ENCODE results near the gene COPZ1.

Gene COPZ1, protein sequence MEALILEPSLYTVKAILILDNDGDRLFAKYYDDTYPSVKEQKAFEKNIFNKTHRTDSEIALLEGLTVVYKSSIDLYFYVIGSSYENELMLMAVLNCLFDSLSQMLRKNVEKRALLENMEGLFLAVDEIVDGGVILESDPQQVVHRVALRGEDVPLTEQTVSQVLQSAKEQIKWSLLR

DNA sequence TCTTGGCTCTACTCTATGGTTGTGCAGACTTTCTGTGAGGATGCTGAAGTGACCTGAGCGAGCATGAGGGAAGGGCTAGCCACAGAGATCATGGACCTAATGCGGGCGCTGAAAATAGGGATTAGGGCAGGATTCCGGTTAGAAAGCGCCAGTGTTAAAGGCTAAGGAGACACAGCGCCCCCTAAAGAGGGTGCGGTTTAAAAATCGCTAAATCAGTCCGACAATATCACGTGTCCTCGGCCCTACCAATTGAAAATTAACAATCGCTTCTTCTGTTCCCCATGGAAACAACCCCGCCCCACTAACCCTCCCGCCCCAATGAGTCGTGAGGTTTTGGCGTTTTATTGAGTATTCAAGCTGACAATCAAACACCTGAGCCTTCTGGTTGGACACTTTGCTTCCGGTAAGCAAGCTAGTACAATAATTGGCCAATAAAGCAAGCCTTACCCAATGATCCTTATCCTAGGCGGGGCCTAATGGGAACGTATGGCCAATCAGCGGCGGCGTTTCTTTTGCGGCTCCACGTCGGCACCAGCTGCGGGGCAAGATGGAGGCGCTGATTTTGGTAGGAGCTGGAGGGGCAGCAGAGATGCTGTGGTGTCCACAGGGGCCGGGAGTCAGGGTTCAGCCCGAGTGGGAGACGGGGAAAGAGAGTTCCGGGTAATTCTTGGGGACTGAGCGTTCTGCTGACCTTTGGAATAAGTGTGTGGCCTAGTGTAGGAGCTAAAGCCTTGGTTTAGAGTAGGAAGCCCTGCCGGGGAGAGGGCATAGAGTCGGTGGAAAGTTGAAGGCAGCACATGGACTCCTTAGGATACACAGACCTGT, at the start of gene COPZ1:
COPZ1 (plus strand) TSS at position 515 of the 825 bp plus-strand sequence; CDS start at position 548, 33 bp downstream.
- TF ChIP-seq TCF4 (CRISPR knock-in tag; IDR thresholded peaks at IDR 0.05; ENCODE audit: borderline replicate concordance) = peak; percentile 10; the same call in 1 of the 2 replicates
- TF ChIP-seq ARNTL (CRISPR knock-in tag; IDR thresholded peaks at IDR 0.05; ENCODE audit: borderline replicate concordance, low read depth) = no peak
- no peak for TF ChIP-seq ZNF8 (CRISPR knock-in tag; IDR thresholded peaks at IDR 0.05)
- no peak for TF ChIP-seq TOX (CRISPR knock-in tag; IDR thresholded peaks at IDR 0.05; ENCODE audit: borderline replicate concordance)
- TF ChIP-seq, protein P1, sequence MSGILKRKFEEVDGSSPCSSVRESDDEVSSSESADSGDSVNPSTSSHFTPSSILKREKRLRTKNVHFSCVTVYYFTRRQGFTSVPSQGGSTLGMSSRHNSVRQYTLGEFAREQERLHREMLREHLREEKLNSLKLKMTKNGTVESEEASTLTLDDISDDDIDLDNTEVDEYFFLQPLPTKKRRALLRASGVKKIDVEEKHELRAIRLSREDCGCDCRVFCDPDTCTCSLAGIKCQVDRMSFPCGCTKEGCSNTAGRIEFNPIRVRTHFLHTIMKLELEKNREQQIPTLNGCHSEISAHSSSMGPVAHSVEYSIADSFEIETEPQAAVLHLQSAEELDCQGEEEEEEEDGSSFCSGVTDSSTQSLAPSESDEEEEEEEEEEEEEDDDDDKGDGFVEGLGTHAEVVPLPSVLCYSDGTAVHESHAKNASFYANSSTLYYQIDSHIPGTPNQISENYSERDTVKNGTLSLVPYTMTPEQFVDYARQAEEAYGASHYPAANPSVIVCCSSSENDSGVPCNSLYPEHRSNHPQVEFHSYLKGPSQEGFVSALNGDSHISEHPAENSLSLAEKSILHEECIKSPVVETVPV (CRISPR knock-in tag; IDR thresholded peaks at IDR 0.05) = no peak
- TF ChIP-seq PPARA (CRISPR knock-in tag; IDR thresholded peaks at IDR 0.05; ENCODE audit: borderline replicate concordance) = no peak
- no peak for TF ChIP-seq ZFP30 (CRISPR knock-in tag; IDR thresholded peaks at IDR 0.05)
- TF ChIP-seq ZNF565 (CRISPR knock-in tag; conservative IDR thresholded peaks at IDR 0.05; ENCODE audit: low read depth) = no peak

DNA sequence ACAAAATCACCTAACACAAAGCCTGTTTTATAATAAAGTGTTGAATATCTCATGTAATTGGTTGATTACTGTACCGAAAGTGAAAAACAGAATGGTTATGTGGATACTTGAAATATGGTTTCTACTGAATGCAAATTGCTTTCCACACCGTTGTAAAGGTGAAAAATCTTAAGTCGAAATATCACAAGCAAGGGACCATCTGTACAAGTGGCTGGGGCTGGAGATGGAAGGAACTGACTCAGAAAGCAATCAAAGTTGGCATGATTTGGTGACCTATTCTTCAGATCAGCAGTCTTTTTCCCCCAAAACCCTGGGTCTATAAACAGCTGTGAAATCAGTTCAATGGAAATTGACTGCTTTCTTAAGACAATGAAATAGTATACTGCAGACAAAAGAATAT, 48.6 kb upstream of the COPZ1 start:
- no peak for ATAC-seq
- TF ChIP-seq BACH2 (CRISPR knock-in tag; IDR thresholded peaks at IDR 0.05; ENCODE audit: borderline replicate concordance) (no peak), ZC3H10 (CRISPR knock-in tag; IDR thresholded peaks at IDR 0.05) (no peak)

More for the DNA sequence above, at the start of gene COPZ1:
- peak; percentile 99 for ATAC-seq

DNA sequence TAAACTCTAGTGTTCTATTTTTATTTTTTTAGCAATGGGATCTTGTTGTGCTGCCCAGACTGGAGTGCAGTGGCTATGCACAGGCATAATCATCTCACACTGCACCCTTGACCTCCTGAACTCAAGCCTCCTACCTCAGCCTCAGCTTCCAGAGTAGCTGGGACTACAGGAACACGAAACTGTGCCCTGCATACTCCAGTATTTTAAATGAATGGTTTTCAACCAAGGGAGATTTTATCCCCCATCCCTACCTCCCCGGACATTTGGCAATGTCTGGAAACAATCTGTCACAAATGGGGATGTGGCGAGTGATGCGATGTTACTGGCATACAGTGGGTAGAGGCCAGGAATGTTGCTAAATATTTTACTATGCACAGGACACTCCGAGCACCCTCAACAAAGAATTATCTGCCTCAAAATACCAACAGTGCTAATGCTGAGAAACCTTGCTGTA, 47.1 kb upstream of the COPZ1 start:
- TF ChIP-seq, protein P2, sequence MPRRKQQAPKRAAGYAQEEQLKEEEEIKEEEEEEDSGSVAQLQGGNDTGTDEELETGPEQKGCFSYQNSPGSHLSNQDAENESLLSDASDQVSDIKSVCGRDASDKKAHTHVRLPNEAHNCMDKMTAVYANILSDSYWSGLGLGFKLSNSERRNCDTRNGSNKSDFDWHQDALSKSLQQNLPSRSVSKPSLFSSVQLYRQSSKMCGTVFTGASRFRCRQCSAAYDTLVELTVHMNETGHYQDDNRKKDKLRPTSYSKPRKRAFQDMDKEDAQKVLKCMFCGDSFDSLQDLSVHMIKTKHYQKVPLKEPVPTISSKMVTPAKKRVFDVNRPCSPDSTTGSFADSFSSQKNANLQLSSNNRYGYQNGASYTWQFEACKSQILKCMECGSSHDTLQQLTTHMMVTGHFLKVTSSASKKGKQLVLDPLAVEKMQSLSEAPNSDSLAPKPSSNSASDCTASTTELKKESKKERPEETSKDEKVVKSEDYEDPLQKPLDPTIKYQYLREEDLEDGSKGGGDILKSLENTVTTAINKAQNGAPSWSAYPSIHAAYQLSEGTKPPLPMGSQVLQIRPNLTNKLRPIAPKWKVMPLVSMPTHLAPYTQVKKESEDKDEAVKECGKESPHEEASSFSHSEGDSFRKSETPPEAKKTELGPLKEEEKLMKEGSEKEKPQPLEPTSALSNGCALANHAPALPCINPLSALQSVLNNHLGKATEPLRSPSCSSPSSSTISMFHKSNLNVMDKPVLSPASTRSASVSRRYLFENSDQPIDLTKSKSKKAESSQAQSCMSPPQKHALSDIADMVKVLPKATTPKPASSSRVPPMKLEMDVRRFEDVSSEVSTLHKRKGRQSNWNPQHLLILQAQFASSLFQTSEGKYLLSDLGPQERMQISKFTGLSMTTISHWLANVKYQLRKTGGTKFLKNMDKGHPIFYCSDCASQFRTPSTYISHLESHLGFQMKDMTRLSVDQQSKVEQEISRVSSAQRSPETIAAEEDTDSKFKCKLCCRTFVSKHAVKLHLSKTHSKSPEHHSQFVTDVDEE (CRISPR knock-in tag; IDR thresholded peaks at IDR 0.05) = no peak
- TF ChIP-seq, protein P3, sequence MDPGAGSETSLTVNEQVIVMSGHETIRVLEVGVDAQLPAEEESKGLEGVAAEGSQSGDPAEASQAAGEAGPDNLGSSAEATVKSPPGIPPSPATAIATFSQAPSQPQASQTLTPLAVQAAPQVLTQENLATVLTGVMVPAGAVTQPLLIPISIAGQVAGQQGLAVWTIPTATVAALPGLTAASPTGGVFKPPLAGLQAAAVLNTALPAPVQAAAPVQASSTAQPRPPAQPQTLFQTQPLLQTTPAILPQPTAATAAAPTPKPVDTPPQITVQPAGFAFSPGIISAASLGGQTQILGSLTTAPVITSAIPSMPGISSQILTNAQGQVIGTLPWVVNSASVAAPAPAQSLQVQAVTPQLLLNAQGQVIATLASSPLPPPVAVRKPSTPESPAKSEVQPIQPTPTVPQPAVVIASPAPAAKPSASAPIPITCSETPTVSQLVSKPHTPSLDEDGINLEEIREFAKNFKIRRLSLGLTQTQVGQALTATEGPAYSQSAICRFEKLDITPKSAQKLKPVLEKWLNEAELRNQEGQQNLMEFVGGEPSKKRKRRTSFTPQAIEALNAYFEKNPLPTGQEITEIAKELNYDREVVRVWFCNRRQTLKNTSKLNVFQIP (CRISPR knock-in tag; IDR thresholded peaks at IDR 0.05; ENCODE audit: borderline replicate concordance, low read depth) = no peak
- TF ChIP-seq, protein P4, sequence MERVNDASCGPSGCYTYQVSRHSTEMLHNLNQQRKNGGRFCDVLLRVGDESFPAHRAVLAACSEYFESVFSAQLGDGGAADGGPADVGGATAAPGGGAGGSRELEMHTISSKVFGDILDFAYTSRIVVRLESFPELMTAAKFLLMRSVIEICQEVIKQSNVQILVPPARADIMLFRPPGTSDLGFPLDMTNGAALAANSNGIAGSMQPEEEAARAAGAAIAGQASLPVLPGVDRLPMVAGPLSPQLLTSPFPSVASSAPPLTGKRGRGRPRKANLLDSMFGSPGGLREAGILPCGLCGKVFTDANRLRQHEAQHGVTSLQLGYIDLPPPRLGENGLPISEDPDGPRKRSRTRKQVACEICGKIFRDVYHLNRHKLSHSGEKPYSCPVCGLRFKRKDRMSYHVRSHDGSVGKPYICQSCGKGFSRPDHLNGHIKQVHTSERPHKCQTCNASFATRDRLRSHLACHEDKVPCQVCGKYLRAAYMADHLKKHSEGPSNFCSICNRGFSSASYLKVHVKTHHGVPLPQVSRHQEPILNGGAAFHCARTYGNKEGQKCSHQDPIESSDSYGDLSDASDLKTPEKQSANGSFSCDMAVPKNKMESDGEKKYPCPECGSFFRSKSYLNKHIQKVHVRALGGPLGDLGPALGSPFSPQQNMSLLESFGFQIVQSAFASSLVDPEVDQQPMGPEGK (CRISPR knock-in tag; IDR thresholded peaks at IDR 0.05; ENCODE audit: borderline replicate concordance) = no peak
- no peak for TF ChIP-seq SNAI2 (CRISPR knock-in tag; IDR thresholded peaks at IDR 0.05)
- no peak; the same call in 1 of the 2 replicates for TF ChIP-seq ISL1 (CRISPR knock-in tag; IDR thresholded peaks at IDR 0.05)
- no peak for TF ChIP-seq ZNF8 (CRISPR knock-in tag; IDR thresholded peaks at IDR 0.05)
- TF ChIP-seq, protein P1 (CRISPR knock-in tag; IDR thresholded peaks at IDR 0.05) = no peak
- no peak for TF ChIP-seq OSR1 (CRISPR knock-in tag; IDR thresholded peaks at IDR 0.05)
- no peak for TF ChIP-seq ESRRG (CRISPR knock-in tag; IDR thresholded peaks at IDR 0.05)
- TF ChIP-seq ZFP30 (CRISPR knock-in tag; IDR thresholded peaks at IDR 0.05) = no peak
- TF ChIP-seq GLIS3 (CRISPR knock-in tag; IDR thresholded peaks at IDR 0.05) = no peak
- no peak for ATAC-seq

Measured in SK-N-SH treated with all-trans-retinoic acid at 6 μM for 48 hours (cell line).